RWPE1 (cell line): Measurements from ENCODE around the gene METTL1.
A peak's percentile ranks its signal among the peaks of the same experiment; 100 is the strongest.

Source experiments
- CTCF ChIA-PET: fragments of 350-600 bp; sonication (Branson Sonifier 250); formaldehyde crosslinking; extraction: SDS; loops from one replicate; lab custom pipeline; 2021; lab: Yijun Ruan, JAX
- POLR2A ChIA-PET: fragments of 400-600 bp; formaldehyde crosslinking; extraction: SDS; loops from one replicate; lab custom pipeline; 2020; ENCODE audit warnings: antibody characterized with exemption; ENCODE audit not compliant: low non-redundant PET; lab: Yijun Ruan, JAX
- DNase-seq: peaks from one replicate; pipeline ENCODE4 v3.0.0; 2012; ENCODE audit warnings: low spot score
- H3K27ac ChIP-seq: fragments of 450-650 bp; 2 replicates; pipeline ENCODE4 v1.5.1; 2017
- TF ChIP-seq, protein P1 (sequence below): fragments of 450-650 bp; conservative IDR thresholded peaks from 2 replicates; pipeline ENCODE4 v1.5.1; 2017; ENCODE audit warnings: low read depth, mild to moderate bottlenecking

Gene METTL1

DNA sequence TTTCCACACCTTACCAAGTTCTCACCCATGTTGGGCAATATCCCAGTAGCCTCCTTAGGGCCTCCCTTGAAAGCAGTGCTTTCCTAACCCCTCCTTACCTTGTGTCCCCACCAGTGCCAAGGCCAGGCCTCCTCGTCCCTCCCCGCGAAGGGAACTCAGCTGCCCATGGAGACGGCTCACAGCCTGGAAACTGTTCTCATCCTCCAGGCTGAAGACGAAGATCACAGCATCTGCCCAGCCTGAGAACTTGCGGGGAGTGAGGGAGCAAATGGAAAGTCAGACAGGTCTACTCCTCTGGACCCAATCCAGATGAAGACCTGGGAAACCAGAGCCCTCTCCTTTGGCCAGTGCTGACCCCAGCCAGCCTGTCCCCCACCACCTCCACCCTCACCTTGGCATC lies 38.0 kb downstream of the METTL1 start:
- POLR2A ChIA-PET, result no interaction called here
- TF ChIP-seq, protein P1, sequence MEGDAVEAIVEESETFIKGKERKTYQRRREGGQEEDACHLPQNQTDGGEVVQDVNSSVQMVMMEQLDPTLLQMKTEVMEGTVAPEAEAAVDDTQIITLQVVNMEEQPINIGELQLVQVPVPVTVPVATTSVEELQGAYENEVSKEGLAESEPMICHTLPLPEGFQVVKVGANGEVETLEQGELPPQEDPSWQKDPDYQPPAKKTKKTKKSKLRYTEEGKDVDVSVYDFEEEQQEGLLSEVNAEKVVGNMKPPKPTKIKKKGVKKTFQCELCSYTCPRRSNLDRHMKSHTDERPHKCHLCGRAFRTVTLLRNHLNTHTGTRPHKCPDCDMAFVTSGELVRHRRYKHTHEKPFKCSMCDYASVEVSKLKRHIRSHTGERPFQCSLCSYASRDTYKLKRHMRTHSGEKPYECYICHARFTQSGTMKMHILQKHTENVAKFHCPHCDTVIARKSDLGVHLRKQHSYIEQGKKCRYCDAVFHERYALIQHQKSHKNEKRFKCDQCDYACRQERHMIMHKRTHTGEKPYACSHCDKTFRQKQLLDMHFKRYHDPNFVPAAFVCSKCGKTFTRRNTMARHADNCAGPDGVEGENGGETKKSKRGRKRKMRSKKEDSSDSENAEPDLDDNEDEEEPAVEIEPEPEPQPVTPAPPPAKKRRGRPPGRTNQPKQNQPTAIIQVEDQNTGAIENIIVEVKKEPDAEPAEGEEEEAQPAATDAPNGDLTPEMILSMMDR, result no peak
- no peak for DNase-seq
- CTCF ChIA-PET, result interaction anchor here (0.7 to 1.2 kb wide), 2 partner anchors 40 to 101 kb away, joined by 3 read pairs; partner anchors contain the start of genes B4GALNT1 and OS9
- no peak overlapping the region for H3K27ac ChIP-seq

DNA sequence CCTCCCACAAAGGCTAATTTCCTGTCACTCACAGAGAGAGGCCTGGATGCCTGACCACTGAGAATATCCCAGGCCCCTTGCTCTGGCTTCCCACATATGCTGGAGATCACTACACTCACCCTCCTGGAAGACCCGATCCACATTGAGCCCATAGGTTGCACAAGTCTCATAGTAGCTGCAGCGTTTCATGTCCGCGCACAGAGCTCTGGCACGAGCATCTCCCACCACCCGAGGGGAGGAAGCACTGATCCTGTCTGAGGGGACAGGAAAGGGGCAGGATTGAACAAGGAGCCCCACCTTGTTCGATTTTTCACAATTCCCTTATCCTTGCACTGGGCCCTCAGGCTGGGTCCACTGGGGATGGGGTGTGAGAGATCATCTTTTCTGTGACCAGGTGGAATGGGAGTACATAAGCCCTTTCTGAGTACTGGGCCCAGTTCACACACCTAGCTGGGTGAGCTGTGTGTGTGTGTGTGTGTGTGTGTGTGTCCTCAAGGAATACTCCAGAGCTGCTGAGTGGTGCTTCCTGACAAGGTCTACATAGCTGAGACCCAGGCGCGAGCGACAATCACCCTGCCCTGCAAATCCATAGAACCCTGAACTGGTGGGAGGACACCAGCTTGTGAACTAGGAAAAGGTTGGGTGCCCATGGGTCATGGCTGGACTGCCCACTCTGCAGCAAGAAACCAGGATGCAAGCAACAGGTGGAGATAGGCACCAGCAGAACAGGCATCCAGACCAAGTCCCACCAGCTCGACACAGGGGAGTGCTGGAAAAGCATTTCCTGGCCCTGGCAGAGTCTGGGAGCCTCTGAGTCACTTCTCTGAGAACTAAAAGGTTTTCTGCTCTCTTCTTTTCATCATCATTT lies 38.9 kb downstream of the METTL1 start:
- DNase-seq, result no peak
- ChIA-PET POLR2A (no interaction called here), CTCF (interaction anchor here (0.7 kb wide), 1 partner anchor 23 kb away, joined by 3 read pairs; no protein-coding TSS in a partner anchor)
- TF ChIP-seq, protein P1, result no peak
- no peak overlapping the region for H3K27ac ChIP-seq

DNA sequence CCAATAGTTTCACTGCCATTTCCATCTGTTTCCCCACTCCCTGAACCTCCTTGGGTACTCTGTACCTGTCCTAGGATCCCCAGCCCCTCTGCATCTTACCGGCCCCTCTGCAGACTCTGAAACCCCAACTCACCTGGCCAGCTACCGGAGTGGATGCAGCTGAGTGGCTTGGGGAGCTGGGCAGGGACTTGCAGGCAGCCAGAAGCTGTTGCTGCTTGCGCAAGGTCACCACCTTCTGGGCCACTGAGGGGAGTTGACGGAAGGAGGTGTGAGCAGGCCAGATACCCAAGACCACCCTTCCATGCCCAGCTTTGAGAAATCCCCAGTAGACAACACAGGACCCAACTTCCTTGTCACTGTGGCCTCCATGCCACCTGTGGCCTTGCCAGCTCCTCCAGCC lies 39.6 kb downstream of the METTL1 start:
- ChIA-PET POLR2A (no interaction called here), CTCF (interaction anchor here (0.7 kb wide), 1 partner anchor 24 kb away, joined by 3 read pairs; no protein-coding TSS in a partner anchor)
- H3K27ac ChIP-seq, result no peak overlapping the region
- DNase-seq, result no peak
- TF ChIP-seq, protein P1, result no peak

DNA sequence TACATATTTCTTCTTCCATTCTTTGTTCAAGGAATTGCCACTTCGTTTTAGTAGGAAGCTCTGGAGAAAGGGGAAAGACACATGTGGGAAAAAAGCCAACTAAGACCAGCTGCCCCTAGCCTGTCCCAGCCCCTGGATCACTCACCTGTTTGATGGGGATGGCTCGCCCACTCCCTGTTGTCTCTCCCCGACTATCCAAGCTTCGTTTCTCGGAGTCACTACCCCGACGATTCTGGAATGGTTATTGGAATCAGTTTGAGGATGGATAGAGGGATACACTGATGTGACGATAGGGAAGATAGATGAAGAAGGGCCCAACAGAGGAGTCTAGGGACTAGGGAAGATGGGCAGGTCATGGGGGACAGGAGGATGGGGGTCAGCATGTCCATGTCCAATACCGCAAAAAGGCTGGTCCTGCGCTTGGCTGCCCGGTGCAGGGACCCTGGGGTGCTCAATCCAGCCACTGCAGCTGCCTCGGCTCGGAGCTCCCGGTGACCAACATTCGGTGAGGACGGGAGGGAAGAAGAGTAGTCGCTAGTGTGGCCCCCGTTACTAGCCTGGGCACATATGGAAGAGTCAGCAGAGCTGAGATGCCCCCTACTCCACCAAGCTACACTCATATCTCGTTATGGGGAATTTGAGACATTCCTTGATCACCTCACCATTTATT lies 40.4 kb downstream of the METTL1 start:
- CTCF ChIA-PET, result no interaction called here
- POLR2A ChIA-PET, result no interaction called here

DNA sequence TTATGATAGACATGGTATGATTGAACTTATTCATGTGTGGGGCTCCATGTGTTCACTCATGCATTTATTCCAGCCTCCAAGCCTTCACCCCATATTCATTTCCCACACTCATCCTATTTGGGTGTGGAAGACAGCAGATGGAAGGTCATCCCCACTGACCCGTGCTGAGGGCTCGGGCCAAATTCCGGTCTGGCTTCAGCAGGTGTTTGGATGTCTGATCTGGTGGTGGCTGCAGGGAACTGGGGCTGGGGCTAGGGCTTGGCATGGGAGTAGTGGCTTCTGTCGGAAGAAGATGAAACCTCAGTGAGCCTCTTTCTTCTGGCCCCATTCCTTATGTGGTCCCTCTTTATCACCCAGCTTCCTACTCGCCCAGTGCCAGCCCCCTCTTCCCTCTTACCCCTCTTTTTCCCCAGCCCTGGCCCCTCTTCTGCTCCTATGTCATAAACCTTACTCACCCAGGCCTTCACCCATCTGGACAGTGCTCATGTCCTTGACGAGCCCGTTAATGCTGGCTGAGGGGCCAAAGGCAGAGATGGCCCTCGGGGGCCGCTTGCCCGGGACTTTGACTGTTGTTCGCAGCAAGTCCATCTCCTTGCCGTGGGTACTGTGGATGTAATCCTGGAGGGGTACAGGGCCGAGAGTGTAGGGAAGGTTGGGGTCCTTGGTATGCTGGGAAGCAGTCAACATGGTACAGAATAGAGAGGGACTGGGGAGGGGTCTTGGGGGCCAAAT lies 41.4 kb downstream of the METTL1 start:
- no peak overlapping the region for H3K27ac ChIP-seq
- CTCF ChIA-PET, result no interaction called here
- POLR2A ChIA-PET, result no interaction called here
- TF ChIP-seq, protein P1, result no peak
- DNase-seq, result no peak

More for the DNA sequence above, 40.4 kb downstream of the METTL1 start:
- no peak for DNase-seq
- no peak overlapping the region for H3K27ac ChIP-seq
- TF ChIP-seq, protein P1, result no peak

DNA sequence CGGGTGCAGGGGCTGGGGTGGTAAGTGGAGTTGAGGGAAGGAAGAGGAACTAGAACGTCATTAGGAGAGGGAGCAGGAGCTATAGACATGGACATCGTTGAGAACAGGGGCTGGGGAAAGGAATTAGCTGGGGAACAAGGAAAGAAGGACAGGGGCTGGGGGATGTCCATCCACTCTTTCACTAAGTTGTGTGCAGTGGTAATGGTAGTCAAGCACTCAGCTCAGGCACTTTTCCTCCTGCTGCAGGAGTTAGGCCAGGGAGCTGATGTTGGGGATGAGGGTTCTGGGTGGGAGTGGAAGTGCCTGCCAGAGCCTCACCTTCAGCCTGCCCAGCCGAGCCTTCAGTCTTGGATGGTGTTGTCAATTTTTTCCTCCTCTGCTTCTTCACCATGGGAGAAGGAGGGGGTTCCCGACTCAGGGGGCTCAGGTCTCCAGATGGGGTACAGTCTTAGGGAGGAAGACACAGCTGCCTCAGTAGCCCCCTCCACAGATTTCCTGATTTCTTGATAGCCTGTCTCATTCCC lies 42.5 kb downstream of the METTL1 start:
- ChIA-PET CTCF (no interaction called here), POLR2A (no interaction called here)
- TF ChIP-seq, protein P1, result no peak
- DNase-seq, result no peak
- H3K27ac ChIP-seq, result peak overlapping the region; percentile 24
